CMK (cell line): Measurements from ENCODE around the gene RNF217.
"Not testable (repeated sequence)": the region's sequence is repeated elsewhere in the genome, so short reads cannot be mapped to it uniquely, and the experiment has no call there.

ENCODE experiments used
- DNase-seq: peaks from one replicate; pipeline ENCODE4 v3.0.0-alpha.2; 2010; ENCODE audit warnings: low read depth

Gene RNF217

GRCh38 chr6:124961777-124962638 is at the start of gene RNF217:
Gene RNF217, plus strand, starts transcription at chr6:124962437. Its CDS starts 108 bp downstream, at chr6:124962545.
- no peak for DNase-seq

- no peak for DNase-seq
These were observed 49.2 kb upstream of the RNF217 start for GRCh38 chr6:124913056-124913455.

- no peak for DNase-seq
These were observed 44.5 kb upstream of the RNF217 start for GRCh38 chr6:124917769-124918168.

- DNase-seq, result not testable (repeated sequence)
These were observed 42.5 kb upstream of the RNF217 start for GRCh38 chr6:124919703-124920102.

- DNase-seq, result no peak
These were observed 37.9 kb upstream of the RNF217 start for GRCh38 chr6:124924333-124924759.

GRCh38 chr6:124926435-124926834 is 35.8 kb upstream of the RNF217 start:
- no peak for DNase-seq

GRCh38 chr6:124927806-124928205 is 34.4 kb upstream of the RNF217 start:
- no peak for DNase-seq

GRCh38 chr6:124928851-124929250 is 33.4 kb upstream of the RNF217 start:
- no peak for DNase-seq

- DNase-seq, result no peak
These were observed 24.6 kb upstream of the RNF217 start for GRCh38 chr6:124937645-124938044.

GRCh38 chr6:124941259-124941658 is 21.0 kb upstream of the RNF217 start:
- no peak for DNase-seq

GRCh38 chr6:124943658-124944057 is 18.6 kb upstream of the RNF217 start:
- DNase-seq, result no peak

GRCh38 chr6:124947971-124948451 is 14.2 kb upstream of the RNF217 start:
- DNase-seq, result no peak

- no peak for DNase-seq
These were observed 12.5 kb upstream of the RNF217 start for GRCh38 chr6:124949706-124950105.

- no peak for DNase-seq
These were observed 8.4 kb upstream of the RNF217 start for GRCh38 chr6:124953808-124954207.

- no peak for DNase-seq
These were observed 7.0 kb upstream of the RNF217 start for GRCh38 chr6:124955108-124955856.

GRCh38 chr6:124956018-124956417 is 6.2 kb upstream of the RNF217 start:
- DNase-seq, result no peak

- no peak for DNase-seq
These were observed 4.1 kb upstream of the RNF217 start for GRCh38 chr6:124958149-124958548.

- no peak for DNase-seq
These were observed 3.4 kb upstream of the RNF217 start for GRCh38 chr6:124958759-124959354.

- no peak for DNase-seq
These were observed 1.3 kb upstream of the RNF217 start for GRCh38 chr6:124960757-124961463.

- no peak for DNase-seq
These were observed 817 bp upstream of the RNF217 start for GRCh38 chr6:124961464-124961776.

- DNase-seq, result no peak
These were observed 590 bp downstream of the RNF217 start for GRCh38 chr6:124962639-124963415.
